Liver (tissue), 3 donors: ENCODE results near the gene ASIC1.

Source experiments
- EGR1 ChIP-seq, 2 donors: IDR thresholded peaks; 2 replicates each; pipeline ENCODE4 v1.6.1; 2016 to 2018; ENCODE audit warnings: antibody characterized with exemption in 2 of 2, low read depth in 2 of 2
- FOXA2 ChIP-seq: IDR thresholded peaks from 2 replicates; pipeline ENCODE4 v1.6.1; 2016; ENCODE audit warnings: antibody characterized with exemption
- GABPA ChIP-seq, 2 donors: IDR thresholded peaks in 1 of 2; conservative IDR thresholded peaks in 1 of 2; 2 replicates each; pipeline ENCODE4 v1.6.1; 2016; ENCODE audit warnings: antibody characterized with exemption in 2 of 2, mild to moderate bottlenecking in 1 of 2, moderate library complexity in 1 of 2
- HNF4G ChIP-seq: IDR thresholded peaks from 2 replicates; pipeline ENCODE4 v1.6.1; 2016; ENCODE audit warnings: antibody characterized with exemption
- JUND ChIP-seq, 2 donors: IDR thresholded peaks; 2 replicates each; pipeline ENCODE4 v1.6.1; 2016; ENCODE audit warnings: antibody characterized with exemption in 2 of 2
- MAX ChIP-seq: IDR thresholded peaks from 2 replicates; pipeline ENCODE4 v1.6.1; 2016; ENCODE audit warnings: antibody characterized with exemption
- RAD21 ChIP-seq, 2 donors: IDR thresholded peaks; 2 replicates each; pipeline ENCODE4 v1.6.1; 2016; ENCODE audit warnings: antibody characterized with exemption in 2 of 2, mild to moderate bottlenecking in 2 of 2
- YY1 ChIP-seq: IDR thresholded peaks from 2 replicates; pipeline ENCODE4 v1.6.1; 2016; ENCODE audit warnings: antibody characterized with exemption, mild to moderate bottlenecking
- TF ChIP-seq, protein P1 (sequence below): fragments of 150-350 bp; IDR thresholded peaks from 2 replicates; pipeline ENCODE4 v1.5.1; 2017; ENCODE audit warnings: improper control_type of control experiment, low read depth, low read length; ENCODE audit not compliant: missing input control
- TF ChIP-seq, protein P2 (sequence below): IDR thresholded peaks from 2 replicates; pipeline ENCODE4 v1.6.1; 2016; ENCODE audit warnings: antibody characterized with exemption
- donor health status: healthy.
- donor health status: healthy.

DNA sequence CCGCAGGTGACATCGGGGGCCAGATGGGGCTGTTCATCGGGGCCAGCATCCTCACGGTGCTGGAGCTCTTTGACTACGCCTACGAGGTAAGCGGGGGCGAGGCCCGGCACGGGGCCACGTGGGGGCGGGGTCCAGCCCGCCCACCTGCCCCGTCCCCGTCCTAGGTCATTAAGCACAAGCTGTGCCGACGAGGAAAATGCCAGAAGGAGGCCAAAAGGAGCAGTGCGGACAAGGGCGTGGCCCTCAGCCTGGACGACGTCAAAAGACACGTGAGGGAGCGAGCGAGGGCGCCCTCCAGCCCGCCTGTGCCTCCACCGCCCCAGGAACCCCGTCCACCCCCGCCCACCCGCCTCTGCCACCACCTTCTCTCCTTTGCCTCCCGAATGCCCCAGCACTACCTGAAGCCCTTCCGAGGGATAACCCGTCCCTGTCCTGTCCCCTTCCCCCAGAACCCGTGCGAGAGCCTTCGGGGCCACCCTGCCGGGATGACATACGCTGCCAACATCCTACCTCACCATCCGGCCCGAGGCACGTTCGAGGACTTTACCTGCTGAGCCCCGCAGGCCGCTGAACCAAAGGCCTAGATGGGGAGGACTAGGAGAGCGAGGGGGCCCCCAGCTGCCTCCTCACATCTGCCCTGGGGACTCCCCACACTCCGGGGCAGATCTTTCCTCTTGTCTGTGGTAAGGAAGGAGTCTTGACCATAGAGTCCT, 23.9 kb downstream of the ASIC1 start:
- TF ChIP-seq, protein P1, sequence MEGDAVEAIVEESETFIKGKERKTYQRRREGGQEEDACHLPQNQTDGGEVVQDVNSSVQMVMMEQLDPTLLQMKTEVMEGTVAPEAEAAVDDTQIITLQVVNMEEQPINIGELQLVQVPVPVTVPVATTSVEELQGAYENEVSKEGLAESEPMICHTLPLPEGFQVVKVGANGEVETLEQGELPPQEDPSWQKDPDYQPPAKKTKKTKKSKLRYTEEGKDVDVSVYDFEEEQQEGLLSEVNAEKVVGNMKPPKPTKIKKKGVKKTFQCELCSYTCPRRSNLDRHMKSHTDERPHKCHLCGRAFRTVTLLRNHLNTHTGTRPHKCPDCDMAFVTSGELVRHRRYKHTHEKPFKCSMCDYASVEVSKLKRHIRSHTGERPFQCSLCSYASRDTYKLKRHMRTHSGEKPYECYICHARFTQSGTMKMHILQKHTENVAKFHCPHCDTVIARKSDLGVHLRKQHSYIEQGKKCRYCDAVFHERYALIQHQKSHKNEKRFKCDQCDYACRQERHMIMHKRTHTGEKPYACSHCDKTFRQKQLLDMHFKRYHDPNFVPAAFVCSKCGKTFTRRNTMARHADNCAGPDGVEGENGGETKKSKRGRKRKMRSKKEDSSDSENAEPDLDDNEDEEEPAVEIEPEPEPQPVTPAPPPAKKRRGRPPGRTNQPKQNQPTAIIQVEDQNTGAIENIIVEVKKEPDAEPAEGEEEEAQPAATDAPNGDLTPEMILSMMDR = no peak
- TF ChIP-seq RAD21 (IDR thresholded peaks at IDR 0.05) = no peak
- TF ChIP-seq HNF4G = no peak
- TF ChIP-seq, protein P2, sequence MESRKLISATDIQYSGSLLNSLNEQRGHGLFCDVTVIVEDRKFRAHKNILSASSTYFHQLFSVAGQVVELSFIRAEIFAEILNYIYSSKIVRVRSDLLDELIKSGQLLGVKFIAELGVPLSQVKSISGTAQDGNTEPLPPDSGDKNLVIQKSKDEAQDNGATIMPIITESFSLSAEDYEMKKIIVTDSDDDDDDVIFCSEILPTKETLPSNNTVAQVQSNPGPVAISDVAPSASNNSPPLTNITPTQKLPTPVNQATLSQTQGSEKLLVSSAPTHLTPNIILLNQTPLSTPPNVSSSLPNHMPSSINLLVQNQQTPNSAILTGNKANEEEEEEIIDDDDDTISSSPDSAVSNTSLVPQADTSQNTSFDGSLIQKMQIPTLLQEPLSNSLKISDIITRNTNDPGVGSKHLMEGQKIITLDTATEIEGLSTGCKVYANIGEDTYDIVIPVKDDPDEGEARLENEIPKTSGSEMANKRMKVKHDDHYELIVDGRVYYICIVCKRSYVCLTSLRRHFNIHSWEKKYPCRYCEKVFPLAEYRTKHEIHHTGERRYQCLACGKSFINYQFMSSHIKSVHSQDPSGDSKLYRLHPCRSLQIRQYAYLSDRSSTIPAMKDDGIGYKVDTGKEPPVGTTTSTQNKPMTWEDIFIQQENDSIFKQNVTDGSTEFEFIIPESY = no peak
- TF ChIP-seq JUND (IDR thresholded peaks at IDR 0.05) = no peak
- TF ChIP-seq EGR1 (IDR thresholded peaks at IDR 0.05; ENCODE audit: low read depth in 2 of 2) = no peak
- TF ChIP-seq FOXA2 = no peak
- TF ChIP-seq GABPA (IDR thresholded peaks at IDR 0.05 in 1 of 2, conservative IDR thresholded peaks at IDR 0.05 in 1 of 2) = no peak
- no peak for TF ChIP-seq MAX
- no peak for TF ChIP-seq YY1
